ENCODE results near the gene RAB22A. TPM values are rescaled to one million over a fixed set of nuclear protein-coding genes. Genes with fewer than 3 reads are reported as not detected.

RAB22A gene
- total RNA-seq, 1 donor from 2014 or later = 15.5 TPM

DNA sequence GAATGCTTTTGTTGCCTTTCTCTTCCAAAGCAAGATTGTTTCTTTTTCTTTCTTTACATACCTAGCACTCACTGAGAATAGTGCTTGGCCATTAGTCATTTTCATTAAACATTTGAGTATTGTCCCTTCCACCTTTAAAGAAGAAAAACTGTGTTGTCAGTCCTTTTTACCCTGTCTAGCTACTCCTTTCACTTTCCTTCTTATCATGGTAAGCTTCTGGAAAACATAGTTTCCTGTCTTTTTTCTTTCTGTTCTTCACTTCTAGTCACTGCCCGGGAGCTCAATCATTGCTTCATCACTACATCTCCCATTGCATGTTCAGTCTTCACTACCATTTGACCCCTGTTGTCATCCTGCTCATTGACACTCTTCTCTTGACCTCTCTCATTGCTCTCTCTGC is 91.6 kb downstream of the RAB22A start:
- TF ChIP-seq, protein P1, sequence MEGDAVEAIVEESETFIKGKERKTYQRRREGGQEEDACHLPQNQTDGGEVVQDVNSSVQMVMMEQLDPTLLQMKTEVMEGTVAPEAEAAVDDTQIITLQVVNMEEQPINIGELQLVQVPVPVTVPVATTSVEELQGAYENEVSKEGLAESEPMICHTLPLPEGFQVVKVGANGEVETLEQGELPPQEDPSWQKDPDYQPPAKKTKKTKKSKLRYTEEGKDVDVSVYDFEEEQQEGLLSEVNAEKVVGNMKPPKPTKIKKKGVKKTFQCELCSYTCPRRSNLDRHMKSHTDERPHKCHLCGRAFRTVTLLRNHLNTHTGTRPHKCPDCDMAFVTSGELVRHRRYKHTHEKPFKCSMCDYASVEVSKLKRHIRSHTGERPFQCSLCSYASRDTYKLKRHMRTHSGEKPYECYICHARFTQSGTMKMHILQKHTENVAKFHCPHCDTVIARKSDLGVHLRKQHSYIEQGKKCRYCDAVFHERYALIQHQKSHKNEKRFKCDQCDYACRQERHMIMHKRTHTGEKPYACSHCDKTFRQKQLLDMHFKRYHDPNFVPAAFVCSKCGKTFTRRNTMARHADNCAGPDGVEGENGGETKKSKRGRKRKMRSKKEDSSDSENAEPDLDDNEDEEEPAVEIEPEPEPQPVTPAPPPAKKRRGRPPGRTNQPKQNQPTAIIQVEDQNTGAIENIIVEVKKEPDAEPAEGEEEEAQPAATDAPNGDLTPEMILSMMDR (conservative IDR thresholded peaks at IDR 0.05) = no peak
- H3K27ac Mint-ChIP-seq (ENCODE audit: unreplicated experiment) = no peak overlapping the region
- peaks cover 15% of the 10 kb centered on the region for H3K4me1 Mint-ChIP-seq
- H3K4me3 Mint-ChIP-seq = no peak overlapping the region
- DNase-seq (ENCODE audit: low read depth, low spot score) = no peak
- no peaks in the 10 kb centered on the region for H3K27me3 Mint-ChIP-seq (ENCODE audit: low read depth)
- no peaks in the 10 kb centered on the region for H3K9me3 Mint-ChIP-seq
- H3K36me3 Mint-ChIP-seq (ENCODE audit: low read depth) = peaks cover 8% of the 10 kb centered on the region

DNA sequence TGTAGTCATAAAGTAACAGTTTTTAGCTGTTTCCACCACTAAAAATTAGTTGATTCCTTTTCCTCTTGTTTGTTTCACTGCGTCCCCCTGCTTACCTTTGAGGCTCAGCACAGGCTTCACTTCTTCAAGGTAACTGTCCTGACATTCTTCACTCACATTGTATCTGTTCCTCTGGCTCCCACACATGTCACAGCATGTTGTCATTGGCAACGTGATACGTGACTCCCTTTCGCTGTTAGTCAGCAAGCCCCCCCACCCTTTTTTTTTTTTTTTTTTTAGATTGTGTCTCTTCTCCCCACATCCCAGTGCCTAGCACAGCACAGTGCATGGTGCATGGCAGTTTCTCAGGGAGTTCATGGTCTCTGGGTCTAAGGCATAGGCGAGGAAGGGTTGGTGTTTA is 92.8 kb downstream of the RAB22A start:
- DNase-seq (ENCODE audit: low read depth, low spot score) = no peak
- Mint-ChIP-seq H3K4me1 (peaks cover 17% of the 10 kb centered on the region), H3K4me3 (no peak overlapping the region), H3K27ac (ENCODE audit: unreplicated experiment) (no peak overlapping the region), H3K36me3 (ENCODE audit: low read depth) (peaks cover 8% of the 10 kb centered on the region), H3K27me3 (ENCODE audit: low read depth) (no peaks in the 10 kb centered on the region), H3K9me3 (no peaks in the 10 kb centered on the region)
- TF ChIP-seq, protein P1 (conservative IDR thresholded peaks at IDR 0.05) = no peak

DNA sequence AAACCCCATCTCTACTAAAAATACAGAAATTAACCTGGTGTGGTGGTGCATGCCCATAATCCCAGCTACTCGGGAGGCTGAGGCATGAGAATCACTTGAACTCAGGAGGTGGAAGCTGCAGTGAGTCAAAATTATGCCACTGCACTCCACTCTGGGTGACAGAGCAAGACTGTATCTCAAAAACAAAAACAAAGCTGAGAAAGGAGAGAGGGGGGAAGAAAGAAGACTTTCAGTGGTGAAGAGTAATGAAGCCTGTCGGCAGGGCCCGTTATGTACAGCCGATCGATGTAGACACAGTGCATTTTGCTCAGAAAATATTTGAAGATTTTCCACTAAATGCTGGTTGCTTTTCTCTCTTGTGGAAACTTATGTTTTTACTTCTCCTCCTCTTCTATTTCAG is 93.3 kb downstream of the RAB22A start:
- H3K4me1 Mint-ChIP-seq = peaks cover 20% of the 10 kb centered on the region
- no peak overlapping the region for H3K4me3 Mint-ChIP-seq
- peaks cover 8% of the 10 kb centered on the region for H3K36me3 Mint-ChIP-seq (ENCODE audit: low read depth)
- H3K27ac Mint-ChIP-seq (ENCODE audit: unreplicated experiment) = no peak overlapping the region
- TF ChIP-seq, protein P1 (conservative IDR thresholded peaks at IDR 0.05) = no peak
- no peaks in the 10 kb centered on the region for H3K9me3 Mint-ChIP-seq
- no peak for DNase-seq (ENCODE audit: low read depth, low spot score)
- no peaks in the 10 kb centered on the region for H3K27me3 Mint-ChIP-seq (ENCODE audit: low read depth)

DNA sequence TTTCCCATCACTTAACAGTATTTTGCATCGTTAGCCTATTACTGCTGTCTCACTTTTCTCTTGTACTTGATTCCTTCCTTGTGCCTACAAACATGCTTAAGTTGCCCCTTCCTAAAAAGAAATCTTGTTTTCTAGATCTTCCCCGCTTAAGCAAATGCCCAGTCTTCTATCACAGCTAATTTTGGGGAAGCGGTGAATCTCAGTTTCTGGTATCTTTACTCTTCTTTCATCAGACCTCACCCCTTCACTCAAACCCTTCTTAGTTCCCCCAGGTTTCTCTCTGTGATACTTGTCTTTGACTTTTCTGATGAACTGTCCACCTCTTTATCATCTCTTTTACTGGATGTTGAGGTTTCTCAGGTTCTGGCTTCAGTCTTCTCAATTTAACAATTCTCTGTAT is 93.8 kb downstream of the RAB22A start:
- TF ChIP-seq, protein P1 (conservative IDR thresholded peaks at IDR 0.05) = no peak
- Mint-ChIP-seq H3K9me3 (no peaks in the 10 kb centered on the region), H3K4me3 (no peak overlapping the region), H3K4me1 (peaks cover 20% of the 10 kb centered on the region), H3K36me3 (ENCODE audit: low read depth) (peaks cover 3% of the 10 kb centered on the region), H3K27ac (ENCODE audit: unreplicated experiment) (no peak overlapping the region), H3K27me3 (ENCODE audit: low read depth) (no peaks in the 10 kb centered on the region)
- DNase-seq (ENCODE audit: low read depth, low spot score) = no peak

DNA sequence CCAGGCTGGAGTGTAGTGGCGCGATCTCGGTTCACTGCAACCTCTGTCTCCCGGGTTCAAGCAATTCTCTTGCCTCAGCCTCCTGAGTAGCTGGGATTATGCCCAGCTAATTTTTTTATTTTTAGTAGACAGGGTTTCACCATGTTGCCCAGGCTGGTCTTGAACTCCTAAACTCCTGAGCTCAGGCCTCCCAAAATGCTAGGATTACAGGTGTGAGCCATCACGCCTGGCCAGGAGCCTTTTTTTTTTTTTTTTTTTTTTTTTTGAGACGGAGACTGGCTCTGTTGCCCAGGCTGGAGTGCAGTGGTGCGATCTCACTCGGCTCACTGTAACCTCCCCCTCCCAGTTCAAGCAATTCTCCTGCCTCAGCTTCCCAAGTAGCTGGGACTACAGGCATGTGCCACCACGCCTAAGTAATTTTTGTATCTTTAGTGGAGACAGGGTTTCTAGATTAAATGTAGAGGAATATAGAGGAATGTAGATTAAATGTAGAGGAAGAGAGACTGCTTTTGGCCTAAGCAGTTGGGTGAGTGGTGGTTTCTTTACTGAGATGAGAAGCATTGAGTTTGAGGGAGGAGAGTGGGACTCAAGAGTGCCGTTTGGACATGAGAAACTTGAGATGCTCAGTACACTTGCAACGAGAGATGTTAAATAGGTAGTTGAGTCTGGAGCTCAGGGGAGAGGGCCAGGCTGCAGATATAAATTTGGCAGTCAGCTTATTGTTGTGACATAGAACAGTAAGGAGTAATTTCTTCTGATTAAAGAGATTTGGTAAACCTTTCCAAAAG is 96.2 kb downstream of the RAB22A start:
- Mint-ChIP-seq H3K4me3 (no peak overlapping the region), H3K27ac (ENCODE audit: unreplicated experiment) (no peak overlapping the region), H3K27me3 (ENCODE audit: low read depth) (no peaks in the 10 kb centered on the region), H3K9me3 (no peaks in the 10 kb centered on the region), H3K4me1 (peaks cover 37% of the 10 kb centered on the region), H3K36me3 (ENCODE audit: low read depth) (no peaks in the 10 kb centered on the region)
- no peak for DNase-seq (ENCODE audit: low read depth, low spot score)
- TF ChIP-seq, protein P1 (conservative IDR thresholded peaks at IDR 0.05) = no peak
